ENCODE measurements around the gene NCOA7. TPM values are rescaled to one million over a fixed set of nuclear protein-coding genes. Genes with fewer than 3 reads are reported as not detected.
"Not testable (repeated sequence)": the region's sequence is repeated elsewhere in the genome, so short reads cannot be mapped to it uniquely, and the experiment has no call there.

The NCOA7 gene
- total and polyA plus RNA-seq, 4 donors, result 8.6 to 40.9 (median 17.6) TPM

- not testable (repeated sequence) for DNase-seq (ENCODE audit: low spot score); H3K9ac ChIP-seq (ENCODE audit: low read depth in 1 of 2, low read length in 2 of 2); H3K27ac ChIP-seq (ENCODE audit: low read depth in 1 of 2, low read length in 2 of 2); H3K27me3 ChIP-seq (ENCODE audit: control insufficient read depth in 4 of 4, insufficient read depth in 4 of 4, low read length in 3 of 4); H3K9me3 ChIP-seq (ENCODE audit: control insufficient read depth in 4 of 4, low read length in 3 of 4); H3K4me1 ChIP-seq (ENCODE audit: control insufficient read depth in 4 of 4, insufficient read depth in 4 of 4, low read length in 3 of 4); H3K4me3 ChIP-seq (ENCODE audit: low read depth in 1 of 3, low read length in 3 of 3); H3K36me3 ChIP-seq (ENCODE audit: control insufficient read depth in 4 of 4, insufficient read depth in 3 of 4, low read depth in 1 of 4, low read length in 3 of 4)
- WGBS, result 79% methylated on average over 14 of the region's 14 CpGs
Measured at GRCh38 chr6:125776107-125776826, 14.5 kb upstream of the NCOA7 start.

- peak; percentile 24 to 52 for TF ChIP-seq RAD21 (IDR thresholded peaks at IDR 0.05)
- TF ChIP-seq SP1 (IDR thresholded peaks at IDR 0.05), result no peak
- TF ChIP-seq EGR1 (IDR thresholded peaks at IDR 0.05; ENCODE audit: low read depth in 2 of 2), result no peak
- peak; percentile 100 for TF ChIP-seq ATF3 (IDR thresholded peaks at IDR 0.05)
- no peak for TF ChIP-seq TAF1 (conservative IDR thresholded peaks at IDR 0.05)
- TF ChIP-seq GABPA (IDR thresholded peaks at IDR 0.05 in 1 of 2, conservative IDR thresholded peaks at IDR 0.05 in 1 of 2), result no peak
- no peak for TF ChIP-seq FOXA2 (IDR thresholded peaks at IDR 0.05)
- TF ChIP-seq JUND (IDR thresholded peaks at IDR 0.05), result no peak
- TF ChIP-seq YY1 (IDR thresholded peaks at IDR 0.05), result no peak
- TF ChIP-seq HNF4A (conservative IDR thresholded peaks at IDR 0.05), result peak in 1 of 2 donors; percentile 17
- no peak for TF ChIP-seq MAX (IDR thresholded peaks at IDR 0.05)
- peak; percentile 50 for TF ChIP-seq CTCF (IDR thresholded peaks at IDR 0.05; ENCODE audit: low read depth, low read length, missing input control)
- TF ChIP-seq REST (IDR thresholded peaks at IDR 0.05), result no peak
- no peak for TF ChIP-seq FOXA1 (IDR thresholded peaks at IDR 0.05)
- TF ChIP-seq ZBTB33 (IDR thresholded peaks at IDR 0.05), result peak; percentile 12
- Histone ChIP-seq H3K36me3 (ENCODE audit: control insufficient read depth in 4 of 4, insufficient read depth in 3 of 4, low read depth in 1 of 4, low read length in 3 of 4) (no peaks in the 10 kb centered on the region), H3K4me1 (ENCODE audit: control insufficient read depth in 4 of 4, insufficient read depth in 4 of 4, low read length in 3 of 4) (peaks cover 0 to 4% (median 0%) of the 10 kb centered on the region in 4 donors), H3K9me3 (ENCODE audit: control insufficient read depth in 4 of 4, low read length in 3 of 4) (no peaks in the 10 kb centered on the region), H3K27ac (ENCODE audit: low read depth in 1 of 2, low read length in 2 of 2) (peak overlapping the region; percentile 89 to 97), H3K4me3 (ENCODE audit: low read depth in 1 of 3, low read length in 3 of 3) (peak overlapping the region; percentile 69 to 79 (median 71)), H3K27me3 (ENCODE audit: control insufficient read depth in 4 of 4, insufficient read depth in 4 of 4, low read length in 3 of 4) (no peaks in the 10 kb centered on the region), H3K9ac (ENCODE audit: low read depth in 1 of 2, low read length in 2 of 2) (peak overlapping the region; percentile 93 to 94)
- WGBS, result 14% methylated on average over 17 of the region's 17 CpGs
- peak; percentile 94 for DNase-seq (ENCODE audit: low spot score)
Measured at GRCh38 chr6:125779924-125780539, 10.7 kb upstream of the NCOA7 start.

All from liver (tissue), 9 donors.